PC-3 (cell line): ENCODE measurements around the gene RNH1. TPM values are rescaled to one million over a fixed set of nuclear protein-coding genes. Genes with fewer than 3 reads are reported as not detected.

Experiments used
- ATAC-seq: fragments of 200-7000 bp; cut with Tn5 transposase; 2 replicates; pipeline ENCODE4 v1.9.1; 2020; ENCODE audit warnings: mild to moderate bottlenecking, moderate library complexity
- BruUV-seq: library from RNA; stranded (reverse); fragments of 400-500 nt; replicated peaks from 2 replicates; lab custom pipeline; 2021; lab: Mats Ljungman, UMichigan
- CTCF ChIA-PET: fragments of 300-600 bp; sonication (Branson Sonifier 250); formaldehyde crosslinking; loops from one replicate; lab custom pipeline; 2022; ENCODE audit warnings: antibody characterized with exemption; lab: Charles Lee
- POLR2A ChIA-PET: fragments of 300-600 bp; sonication (Branson Sonifier 250); formaldehyde crosslinking; loops from one replicate; lab custom pipeline; 2022; ENCODE audit warnings: antibody characterized with exemption; ENCODE audit not compliant: unreplicated experiment; lab: Charles Lee
- DNase-seq: peaks from one replicate; pipeline ENCODE4 v3.0.0-alpha.2; 2015
- H2AFZ ChIP-seq: fragments of 300-600 bp; sonication (generic); 2 replicates; pipeline ENCODE4 v1.6.0; 2016; ENCODE audit warnings: antibody characterized with exemption, low read length
- H3F3A ChIP-seq: fragments of 300-600 bp; sonication (generic); one replicate; pipeline ENCODE4 v1.6.0; 2017; ENCODE audit warnings: antibody characterized with exemption, low read length, control low read depth, mild to moderate bottlenecking; ENCODE audit not compliant: unreplicated experiment
- H3K27ac ChIP-seq: fragments of 300-600 bp; sonication (generic); 2 replicates; pipeline ENCODE4 v1.5.1; 2016; ENCODE audit warnings: mild to moderate bottlenecking, low read length
- H3K27me3 ChIP-seq: fragments of 300-600 bp; sonication (generic); 2 replicates; pipeline ENCODE4 v1.6.1; 2016; ENCODE audit warnings: low read length, mixed read lengths
- H3K36me3 ChIP-seq: fragments of 300-600 bp; sonication (generic); 2 replicates; pipeline ENCODE4 v1.6.1; 2016; ENCODE audit warnings: low read depth, mixed run types, low read length, mixed read lengths
- H3K4me1 ChIP-seq: fragments of 300-600 bp; sonication (generic); 2 replicates; pipeline ENCODE4 v1.5.1; 2016; ENCODE audit warnings: low read length; ENCODE audit not compliant: insufficient read depth
- H3K4me2 ChIP-seq: fragments of 300-600 bp; sonication (generic); 2 replicates; pipeline ENCODE4 v1.6.0; 2016; ENCODE audit warnings: low read length
- H3K4me3 ChIP-seq: fragments of 300-600 bp; sonication (generic); 2 replicates; pipeline ENCODE4 v1.5.1; 2016; ENCODE audit warnings: mild to moderate bottlenecking, low read length, mixed read lengths
- H3K79me2 ChIP-seq: fragments of 300-600 bp; sonication (generic); 2 replicates; pipeline ENCODE4 v1.6.1; 2017; ENCODE audit warnings: low read length, mixed read lengths
- H3K9ac ChIP-seq: fragments of 300-600 bp; sonication (generic); 2 replicates; pipeline ENCODE4 v1.6.0; 2016; ENCODE audit warnings: mild to moderate bottlenecking, low read length
- H3K9me2 ChIP-seq: fragments of 300-600 bp; sonication (generic); replicated peaks from 2 replicates; pipeline ENCODE4 v1.6.1; 2016; ENCODE audit warnings: mixed run types, low read length, mixed read lengths
- H3K9me3 ChIP-seq: fragments of 300-600 bp; sonication (generic); 2 replicates; pipeline ENCODE4 v1.6.1; 2016; ENCODE audit warnings: low read length, mixed read lengths
- H4K20me1 ChIP-seq: fragments of 300-600 bp; sonication (generic); 2 replicates; pipeline ENCODE4 v1.6.1; 2016; ENCODE audit warnings: low read length, mixed read lengths
- EZH2 ChIP-seq: fragments of 300-600 bp; sonication (generic); IDR thresholded peaks from one replicate; pipeline ENCODE4 v1.6.1; 2017; ENCODE audit warnings: antibody characterized with exemption, mild to moderate bottlenecking, low read length; ENCODE audit not compliant: unreplicated experiment
- EZH2phosphoT487 ChIP-seq: fragments of 300-600 bp; sonication (generic); IDR thresholded peaks from 2 replicates; pipeline ENCODE4 v1.6.1; 2018; ENCODE audit warnings: mild to moderate bottlenecking, antibody characterized with exemption, low read length, borderline replicate concordance
- intact Hi-C: fragments of 100-400 bp; cut with micrococcal nuclease; formaldehyde crosslinking; loops from 2 replicates; pipeline ENCODE4 v1.9.0; 2023
- total RNA-seq: library from RNA; depleted of rRNA; stranded (reverse); fragments of >200 nt; gene quantifications from 2 replicates; pipeline ENCODE4 v1.2.3, GENCODE V29; 2014
- TF ChIP-seq, protein P1 (sequence below): fragments of 300-600 bp; sonication (generic); conservative IDR thresholded peaks from 2 replicates; pipeline ENCODE4 v1.5.1; 2017; ENCODE audit warnings: antibody characterized with exemption, low read depth, mild to moderate bottlenecking, low read length

Gene RNH1
- total RNA-seq, 1 experiment from 2014 or later, result 258 TPM

DNA sequence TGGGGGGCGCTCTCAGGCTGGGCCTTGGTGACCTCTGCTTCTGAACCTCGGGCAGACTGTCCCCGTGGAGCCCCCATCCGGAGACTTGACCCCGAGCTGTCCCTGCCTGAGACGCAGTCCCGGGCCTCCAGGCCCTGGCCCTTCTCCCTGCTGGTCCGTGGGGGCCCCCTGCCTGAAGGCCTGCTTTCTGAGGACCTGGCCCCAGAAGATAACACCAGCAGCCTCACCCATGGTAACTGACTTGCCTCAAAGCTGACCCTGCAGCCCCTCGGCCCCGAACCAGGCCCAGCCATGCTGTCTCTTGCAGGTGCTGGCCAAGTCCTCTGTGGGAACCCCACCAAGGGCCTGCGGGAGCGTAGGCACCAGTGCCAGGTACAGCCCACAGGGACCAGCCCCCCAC, 44.6 kb upstream of the RNH1 start:
- BruUV-seq, result no TSS peak
- ChIA-PET CTCF (no interaction called here), POLR2A (no interaction called here)
- Histone ChIP-seq H3K4me1 (no peaks in the 10 kb centered on the region), H3K4me2 (no peak overlapping the region), H2AFZ (no peak overlapping the region), H3K27me3 (peaks cover 6% of the 10 kb centered on the region; the same call in 1 of the 2 replicates), H3K4me3 (no peak overlapping the region), H3K27ac (no peak overlapping the region), H3K9me3 (no peaks in the 10 kb centered on the region), H4K20me1 (no peaks in the 10 kb centered on the region), H3K36me3 (no peaks in the 10 kb centered on the region), H3K9ac (no peak overlapping the region), H3F3A (no peaks in the 10 kb centered on the region), H3K79me2 (no peaks in the 10 kb centered on the region), H3K9me2 (no peaks in the 10 kb centered on the region)
- TF ChIP-seq, protein P1, sequence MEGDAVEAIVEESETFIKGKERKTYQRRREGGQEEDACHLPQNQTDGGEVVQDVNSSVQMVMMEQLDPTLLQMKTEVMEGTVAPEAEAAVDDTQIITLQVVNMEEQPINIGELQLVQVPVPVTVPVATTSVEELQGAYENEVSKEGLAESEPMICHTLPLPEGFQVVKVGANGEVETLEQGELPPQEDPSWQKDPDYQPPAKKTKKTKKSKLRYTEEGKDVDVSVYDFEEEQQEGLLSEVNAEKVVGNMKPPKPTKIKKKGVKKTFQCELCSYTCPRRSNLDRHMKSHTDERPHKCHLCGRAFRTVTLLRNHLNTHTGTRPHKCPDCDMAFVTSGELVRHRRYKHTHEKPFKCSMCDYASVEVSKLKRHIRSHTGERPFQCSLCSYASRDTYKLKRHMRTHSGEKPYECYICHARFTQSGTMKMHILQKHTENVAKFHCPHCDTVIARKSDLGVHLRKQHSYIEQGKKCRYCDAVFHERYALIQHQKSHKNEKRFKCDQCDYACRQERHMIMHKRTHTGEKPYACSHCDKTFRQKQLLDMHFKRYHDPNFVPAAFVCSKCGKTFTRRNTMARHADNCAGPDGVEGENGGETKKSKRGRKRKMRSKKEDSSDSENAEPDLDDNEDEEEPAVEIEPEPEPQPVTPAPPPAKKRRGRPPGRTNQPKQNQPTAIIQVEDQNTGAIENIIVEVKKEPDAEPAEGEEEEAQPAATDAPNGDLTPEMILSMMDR, result no peak
- TF ChIP-seq EZH2phosphoT487 (no peak), EZH2 (no peak)
- intact Hi-C loops, result no loop called here
- ATAC-seq (no peak), DNase-seq (no peak)

DNA sequence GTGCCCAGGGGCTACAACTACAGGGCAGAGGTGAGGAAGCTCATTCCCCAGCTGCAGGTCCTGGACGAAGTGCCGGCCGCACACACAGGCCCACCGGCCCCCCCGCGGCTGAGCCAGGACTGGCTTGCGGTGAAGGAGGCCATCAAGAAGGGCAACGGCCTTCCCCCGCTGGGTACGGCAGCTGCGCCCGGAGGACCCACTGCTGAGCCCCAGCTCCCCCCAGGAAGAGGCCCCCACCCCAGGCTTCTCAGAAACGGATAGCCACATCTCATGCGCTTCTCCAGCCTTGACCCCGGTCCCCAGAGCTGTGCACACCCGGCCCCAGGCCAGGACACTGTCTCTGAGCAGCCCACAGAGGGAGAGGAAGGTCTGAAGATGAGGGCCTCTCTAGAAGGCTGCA, 44.1 kb upstream of the RNH1 start:
- Histone ChIP-seq H3K4me2 (no peak overlapping the region), H3K9ac (no peak overlapping the region), H2AFZ (no peak overlapping the region), H3K27ac (no peak overlapping the region), H3K9me3 (no peaks in the 10 kb centered on the region), H3K36me3 (no peaks in the 10 kb centered on the region), H3K27me3 (peaks cover 6% of the 10 kb centered on the region; the same call in 1 of the 2 replicates), H4K20me1 (no peaks in the 10 kb centered on the region), H3F3A (no peaks in the 10 kb centered on the region), H3K9me2 (no peaks in the 10 kb centered on the region), H3K79me2 (no peaks in the 10 kb centered on the region), H3K4me1 (no peaks in the 10 kb centered on the region), H3K4me3 (no peak overlapping the region)
- intact Hi-C loops, result no loop called here
- TF ChIP-seq, protein P1, result no peak
- no peak for TF ChIP-seq EZH2
- TF ChIP-seq EZH2phosphoT487, result no peak
- no TSS peak for BruUV-seq
- ChIA-PET CTCF (no interaction called here), POLR2A (no interaction called here)
- ATAC-seq, result no peak
- no peak for DNase-seq

DNA sequence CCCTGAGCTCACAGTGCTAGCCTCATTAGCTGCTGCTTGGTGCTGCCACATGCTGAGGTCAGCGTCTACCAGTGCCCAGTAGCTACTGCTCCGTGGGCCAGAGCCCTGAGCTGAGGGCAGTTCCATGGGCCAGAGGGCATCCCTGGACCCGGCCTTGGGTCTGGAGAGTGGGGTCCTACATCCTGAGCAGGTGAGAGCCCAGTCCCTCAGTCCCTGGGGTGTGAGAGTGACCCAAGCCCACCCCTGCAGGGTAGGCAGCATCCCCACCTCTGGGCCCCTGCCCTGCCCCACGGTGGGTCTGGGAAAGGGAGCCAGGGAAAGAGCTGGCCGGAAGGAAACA, 43.7 kb upstream of the RNH1 start:
- POLR2A ChIA-PET, result no interaction called here
- TF ChIP-seq, protein P1, result no peak
- no peak for TF ChIP-seq EZH2phosphoT487
- no peak for TF ChIP-seq EZH2
- H2AFZ ChIP-seq, result no peak overlapping the region
- H4K20me1 ChIP-seq, result no peaks in the 10 kb centered on the region
- no peaks in the 10 kb centered on the region for H3K9me3 ChIP-seq
- CTCF ChIA-PET, result no interaction called here
- H3K4me1 ChIP-seq, result no peaks in the 10 kb centered on the region
- peaks cover 6% of the 10 kb centered on the region; the same call in 1 of the 2 replicates for H3K27me3 ChIP-seq
- H3K4me2 ChIP-seq, result no peak overlapping the region
- no peak overlapping the region for H3K9ac ChIP-seq
- no peak overlapping the region for H3K27ac ChIP-seq
- no peaks in the 10 kb centered on the region for H3K79me2 ChIP-seq
- DNase-seq (no peak), ATAC-seq (no peak)
- H3F3A ChIP-seq, result no peaks in the 10 kb centered on the region
- no peak overlapping the region for H3K4me3 ChIP-seq
- H3K36me3 ChIP-seq, result no peaks in the 10 kb centered on the region
- intact Hi-C loops, result no loop called here
- no TSS peak for BruUV-seq
- no peaks in the 10 kb centered on the region for H3K9me2 ChIP-seq
